Middle frontal gyrus (tissue), 1 donor: Measurements from ENCODE around the gene U2AF1L4.

Source experiments
- DNase-seq: peaks from one replicate; pipeline ENCODE4 v3.0.0-alpha.2; 2015; ENCODE audit warnings: low spot score; ENCODE audit errors: extremely low spot score

The U2AF1L4 gene

GRCh38 chr19:35757749-35758608 is 12.8 kb upstream of the U2AF1L4 start, which contains the start of gene PROSER3:
PROSER3 (plus strand) TSS chr19:35758176; CDS start chr19:35758216, 40 bp downstream.
- DNase-seq, result peak; percentile 97

- DNase-seq, result no peak
Observed at GRCh38 chr19:35757231-35757748, 12.1 kb upstream of the U2AF1L4 start.

DNA sequence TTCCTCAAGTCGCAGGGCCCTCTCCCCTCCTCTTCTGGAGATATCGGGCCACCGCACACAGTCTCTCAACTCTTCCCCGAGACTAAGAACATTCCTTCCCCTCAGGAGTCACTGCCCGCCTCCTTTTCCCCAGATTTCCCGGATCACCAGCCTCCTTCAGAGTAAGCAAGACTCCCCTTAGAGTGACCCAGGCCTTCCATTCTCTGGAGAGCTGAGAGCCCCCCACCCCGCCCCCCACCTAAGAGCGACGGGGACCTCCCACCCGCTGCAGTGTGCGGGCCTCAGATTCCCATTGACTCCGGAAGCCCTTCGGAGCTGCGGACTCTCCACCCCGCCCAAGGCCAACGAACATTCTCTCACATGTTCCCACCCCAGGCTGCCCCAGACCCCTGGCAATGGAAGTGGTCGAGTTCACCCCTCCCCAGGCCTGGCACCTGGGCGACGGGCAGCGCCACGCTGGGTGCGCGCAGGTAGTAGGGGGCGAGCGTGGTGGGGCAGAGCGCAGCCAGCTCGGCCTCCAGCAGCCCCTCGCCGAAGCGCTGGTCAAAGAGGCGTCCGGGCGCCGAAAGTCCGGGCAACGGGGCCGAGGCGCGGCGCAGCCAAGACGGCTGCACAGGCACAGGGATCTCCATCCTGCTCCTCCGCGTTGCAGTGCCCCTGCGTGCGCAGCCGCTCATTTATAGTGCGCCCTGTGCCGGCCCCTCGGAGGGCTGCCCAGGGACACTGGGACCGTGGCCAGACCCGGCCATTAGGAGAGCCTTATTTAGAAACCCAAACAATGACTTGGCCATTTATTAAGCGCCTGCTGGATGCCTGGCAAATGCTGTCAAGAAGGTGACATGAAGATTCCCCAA is 11.4 kb upstream of the U2AF1L4 start, which contains the start of gene HSPB6:
Gene HSPB6 (minus strand): TSS at position 653 of the 854 bp plus-strand sequence. CDS start 21 bp downstream, at position 632.
- no peak for DNase-seq

DNA sequence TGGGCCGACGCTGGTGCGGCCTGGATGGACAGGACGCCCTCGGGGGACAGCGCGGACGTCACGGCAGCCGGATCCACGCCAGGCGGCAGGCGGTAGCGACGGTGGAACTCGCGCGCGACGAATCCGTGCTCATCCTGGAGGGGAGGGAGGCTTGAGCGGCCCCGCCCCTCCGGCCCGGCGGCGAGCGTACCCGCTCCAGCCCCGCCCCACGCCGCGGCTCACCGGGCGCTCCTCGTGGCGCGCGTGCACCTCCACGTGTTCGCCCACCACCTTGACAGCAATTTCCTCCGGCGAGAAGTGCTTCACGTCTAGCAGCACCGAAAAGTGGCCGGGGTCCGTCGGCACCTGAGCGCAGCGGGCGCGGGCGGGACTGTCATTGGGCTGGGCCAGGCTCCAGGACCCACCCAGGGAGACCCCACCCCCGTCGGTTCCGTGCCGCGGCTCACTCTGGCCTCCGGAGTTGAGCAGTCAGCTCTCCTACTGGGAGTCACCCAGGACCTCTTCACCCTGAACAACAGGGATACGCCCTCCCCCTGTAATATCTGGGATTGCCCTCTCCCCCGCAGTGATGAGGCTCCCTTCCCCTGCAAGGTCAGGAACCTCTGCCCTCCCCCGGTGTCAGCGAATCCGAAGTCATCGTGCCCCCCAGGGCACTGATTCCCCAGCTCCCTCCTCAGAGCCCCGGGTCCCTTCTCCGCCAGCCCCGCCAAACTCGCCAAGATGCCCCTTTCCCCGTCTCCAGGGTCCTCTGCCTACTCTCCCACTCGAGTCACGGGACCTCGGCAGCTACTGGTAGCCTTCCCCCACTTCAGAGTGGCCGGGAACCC is 10.5 kb upstream of the U2AF1L4 start:
- DNase-seq, result no peak

- no peak for DNase-seq
Observed at GRCh38 chr19:35755131-35755549, 9.9 kb upstream of the U2AF1L4 start.

GRCh38 chr19:35754370-35755130 is 9.3 kb upstream of the U2AF1L4 start:
- DNase-seq, result no peak

- DNase-seq, result no peak
Observed at GRCh38 chr19:35753634-35754369, 8.6 kb upstream of the U2AF1L4 start.

DNA sequence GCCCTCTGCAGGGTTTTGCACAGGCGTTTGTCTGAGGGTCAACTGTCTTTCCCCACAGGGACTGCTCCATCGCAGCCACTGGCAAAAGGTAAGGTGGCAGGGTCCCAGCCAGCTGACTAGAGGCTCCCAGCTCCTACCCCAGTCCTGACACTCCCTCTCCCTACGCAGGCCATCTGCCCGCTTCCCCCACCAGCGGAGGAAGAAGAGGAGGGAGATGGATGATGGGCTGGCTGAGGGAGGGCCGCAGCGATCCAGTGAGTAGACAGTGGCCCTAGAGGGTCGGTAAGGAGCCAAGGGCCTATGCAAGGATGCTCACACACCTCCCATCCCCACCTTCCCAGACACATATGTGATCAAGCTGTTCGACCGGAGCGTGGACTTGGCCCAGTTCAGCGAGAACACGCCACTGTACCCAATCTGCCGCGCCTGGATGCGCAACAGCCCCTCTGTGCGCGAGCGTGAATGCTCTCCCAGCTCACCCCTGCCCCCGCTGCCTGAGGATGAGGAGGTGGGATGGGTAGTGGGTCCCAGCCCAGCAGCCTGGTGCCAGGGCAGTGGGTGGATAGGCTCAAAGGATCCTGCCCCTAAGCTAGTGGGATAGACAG is 7.6 kb upstream of the U2AF1L4 start:
- no peak for DNase-seq

- DNase-seq, result no peak
Observed at GRCh38 chr19:35751839-35752745, 6.9 kb upstream of the U2AF1L4 start.

- no peak for DNase-seq
Observed at GRCh38 chr19:35750167-35750566, 4.9 kb upstream of the U2AF1L4 start.

DNA sequence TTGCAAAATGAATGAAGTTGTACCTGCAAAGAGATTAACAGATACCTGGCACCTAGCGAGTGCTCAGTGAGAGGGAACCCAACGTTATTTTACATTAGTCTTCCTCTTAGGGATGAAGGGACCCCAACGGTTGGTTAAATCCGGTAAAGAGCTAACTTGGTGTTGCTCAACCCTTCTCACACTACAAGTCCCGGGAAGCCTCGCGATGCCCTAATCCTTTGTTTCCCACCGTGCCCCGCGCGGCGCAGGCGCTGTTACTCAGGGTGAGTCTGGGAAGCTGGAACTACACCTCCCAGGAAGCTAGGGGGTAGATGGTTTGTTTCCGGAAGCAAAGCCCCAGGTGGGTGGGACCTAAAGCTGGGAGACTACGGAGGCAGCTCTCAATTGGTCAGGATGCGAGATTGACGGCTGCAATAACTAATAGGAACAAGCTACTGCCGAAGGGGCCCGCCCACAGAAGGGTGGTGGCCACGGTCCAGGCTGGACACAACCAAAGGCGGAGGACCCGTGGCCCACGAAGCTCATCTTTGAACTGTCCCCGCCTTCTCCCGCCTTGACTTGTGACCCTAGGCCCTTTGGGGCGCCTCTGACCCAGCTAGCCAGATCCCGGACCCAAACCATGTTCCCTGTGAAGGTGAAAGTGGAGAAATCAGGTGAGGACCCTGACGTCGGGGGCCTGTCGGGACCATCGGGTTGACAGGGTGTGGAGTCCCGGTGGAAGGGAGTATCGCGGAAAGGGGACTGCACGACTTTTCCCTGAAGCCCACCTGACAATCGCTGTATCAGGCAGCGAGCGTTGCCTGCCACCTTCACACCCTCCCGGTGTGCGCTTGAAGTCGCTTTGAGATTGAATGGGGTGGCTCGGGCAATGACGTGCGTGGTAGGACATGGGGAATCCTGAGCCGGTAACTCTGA is 3.1 kb upstream of the U2AF1L4 start, which contains the start of gene LIN37:
Gene LIN37 (plus strand): TSS at position 471 of the 915 bp plus-strand sequence. CDS start 149 bp downstream, at position 620.
- DNase-seq, result peak; percentile 100

- DNase-seq, result no peak
Observed at GRCh38 chr19:35746531-35746930, 1.3 kb upstream of the U2AF1L4 start.

GRCh38 chr19:35746087-35746462 is 857 bp upstream of the U2AF1L4 start:
- DNase-seq, result no peak

DNA sequence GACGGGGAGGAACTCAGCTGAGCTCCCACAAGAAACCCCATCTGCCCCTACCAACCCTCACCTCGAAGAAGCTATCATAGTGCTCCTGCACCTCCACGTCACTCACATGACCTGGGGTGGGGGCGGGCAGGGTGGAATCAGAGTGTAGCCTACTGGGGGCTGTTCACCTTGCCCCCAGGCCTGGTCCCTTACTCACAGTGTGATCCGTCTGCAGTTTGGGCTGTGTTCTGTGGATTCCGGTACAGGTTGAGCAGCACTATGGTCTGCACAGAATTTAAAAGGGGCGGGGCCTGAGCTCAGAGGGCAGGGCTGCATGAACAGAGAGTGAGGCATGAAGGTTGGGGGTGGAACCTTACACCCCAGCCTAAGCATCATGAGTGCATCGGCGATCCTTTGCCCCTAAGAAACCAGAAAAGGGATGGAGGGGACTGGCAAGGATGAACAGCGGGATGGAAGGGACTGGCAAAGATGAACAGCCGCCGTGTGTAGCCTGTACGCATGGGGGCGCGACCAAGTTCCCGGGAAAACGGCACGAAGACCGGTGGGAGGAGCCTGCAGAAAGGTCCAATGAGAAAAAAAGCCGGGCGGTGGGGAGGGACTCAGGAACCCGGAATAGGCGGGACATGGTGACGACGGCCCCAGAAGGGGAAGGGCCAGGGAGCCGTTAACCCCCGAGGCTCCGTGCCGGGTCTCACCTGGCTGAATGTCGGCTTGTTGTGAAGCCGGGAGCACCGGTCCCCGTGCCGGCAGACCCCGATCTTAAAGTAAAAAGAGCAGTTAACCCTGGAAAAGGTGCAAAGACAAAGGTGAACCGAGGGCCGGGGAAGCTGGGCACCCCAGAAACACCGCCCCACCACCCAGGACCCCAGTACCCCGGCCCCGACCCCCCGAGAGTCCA is 539 bp downstream of the U2AF1L4 start:
- peak; percentile 90 for DNase-seq

- no peak for DNase-seq
Observed at GRCh38 chr19:35743640-35744429, 1.4 kb downstream of the U2AF1L4 start.
